OCI-LY3 (cell line): ENCODE results near the gene FIBP.
A peak's percentile ranks its signal among the peaks of the same experiment; 100 is the strongest.

Source experiments
- H2AFZ ChIP-seq: fragments of 200-600, 300-600 bp; shearing (Covaris generic); 2 replicates; pipeline ENCODE4 v1.6.0; 2014; ENCODE audit warnings: antibody characterized with exemption, low read depth, low read length
- H3K27ac ChIP-seq: fragments of 200-600, 300-600 bp; sonication (generic); 2 replicates; pipeline ENCODE4 v1.5.1; 2014; ENCODE audit warnings: mild to moderate bottlenecking, low read length, moderate library complexity, mixed read lengths
- H3K27me3 ChIP-seq: fragments of 200-600, 300-600 bp; sonication (generic); 2 replicates; pipeline ENCODE4 v1.6.1; 2014; ENCODE audit warnings: low read depth, low read length, mixed read lengths
- H3K36me3 ChIP-seq: fragments of 200-600, 300-600 bp; sonication (generic); replicated peaks from 2 replicates; pipeline ENCODE3; 2014; ENCODE audit warnings: low read depth, low read length, mixed read lengths
- H3K4me1 ChIP-seq: fragments of 300-600, 200-600 bp; sonication (generic); 2 replicates; pipeline ENCODE4 v1.6.1; 2014; ENCODE audit warnings: low read length, mixed read lengths
- H3K4me2 ChIP-seq: fragments of 200-600, 300-600 bp; sonication (generic); 2 replicates; pipeline ENCODE4 v1.6.1; 2014; ENCODE audit warnings: low read length, mixed read lengths
- H3K4me3 ChIP-seq: fragments of 300-600, 200-600 bp; sonication (generic); 2 replicates; pipeline ENCODE4 v1.5.1; 2014; ENCODE audit warnings: antibody characterized with exemption, mild to moderate bottlenecking, low read length, moderate library complexity
- H3K79me2 ChIP-seq: fragments of 300-600, 200-600 bp; shearing (Covaris generic); 2 replicates; pipeline ENCODE4 v1.6.1; 2014; ENCODE audit warnings: mild to moderate bottlenecking, low read length, mixed read lengths
- H3K9ac ChIP-seq: fragments of 300-600, 200-600 bp; shearing (Covaris generic); 2 replicates; pipeline ENCODE4 v1.6.0; 2014; ENCODE audit warnings: mild to moderate bottlenecking, low read length, moderate library complexity
- H3K9me3 ChIP-seq: fragments of 200-600, 300-600 bp; shearing (Covaris generic); 2 replicates; pipeline ENCODE4 v1.6.1; 2014; ENCODE audit warnings: low read length, mixed read lengths; ENCODE audit not compliant: insufficient read depth
- H4K20me1 ChIP-seq: fragments of 200-600, 300-600 bp; sonication (generic); 2 replicates; pipeline ENCODE4 v1.6.1; 2016; ENCODE audit warnings: low read length, mixed read lengths; ENCODE audit not compliant: insufficient read depth
- CTCF ChIP-seq: fragments of 200-600, 300-600 bp; sonication (generic); IDR thresholded peaks from 2 replicates; pipeline ENCODE4 v1.5.1; 2014; ENCODE audit warnings: antibody characterized with exemption, low read length, low read depth
- EZH2phosphoT487 ChIP-seq: fragments of 200-600 bp; shearing (Covaris generic); IDR thresholded peaks from 2 replicates; pipeline ENCODE4 v1.6.1; 2018; ENCODE audit warnings: antibody characterized with exemption, mixed run types, low read depth

The FIBP gene

DNA sequence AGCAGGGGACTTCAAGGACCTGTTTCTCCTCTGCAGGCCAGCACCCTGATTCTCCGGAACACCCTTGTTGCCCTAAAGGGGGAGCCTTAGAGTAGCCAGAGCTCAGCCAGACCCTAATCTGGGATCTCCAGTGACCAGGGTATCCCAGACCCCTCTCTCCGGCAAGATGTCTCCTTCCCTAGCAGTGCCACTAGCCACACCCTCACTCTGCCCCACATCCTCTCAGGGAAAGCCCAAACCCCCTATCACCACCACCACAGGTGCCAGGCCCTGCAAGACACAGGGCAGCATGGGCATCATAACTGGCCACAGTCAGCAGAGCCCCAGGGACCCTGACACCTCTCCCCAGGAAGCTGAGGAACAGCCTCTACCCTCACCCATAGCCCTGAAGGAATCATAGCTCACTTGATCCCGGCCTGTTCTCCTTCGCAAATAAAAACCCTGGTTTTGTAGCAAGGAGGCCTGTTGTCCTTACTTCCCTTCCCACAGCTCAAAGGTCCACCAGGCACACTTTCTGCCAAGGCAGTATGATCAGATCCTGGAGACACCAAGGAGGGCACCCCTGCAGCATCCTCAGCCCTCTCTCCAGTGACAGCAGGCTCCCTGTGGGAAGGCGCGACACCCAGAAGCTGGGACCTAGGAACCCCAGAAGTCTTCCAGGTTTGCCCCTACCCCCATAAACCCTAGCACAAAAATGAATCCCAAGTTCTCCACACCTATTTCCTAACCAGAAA is 34.9 kb downstream of the FIBP start:
- H3K79me2 ChIP-seq, result peaks cover 44% of the 10 kb centered on the region
- H3K9me3 ChIP-seq, result no peaks in the 10 kb centered on the region
- peaks cover 44% of the 10 kb centered on the region for H4K20me1 ChIP-seq
- no peak overlapping the region for H2AFZ ChIP-seq
- H3K9ac ChIP-seq, result no peak overlapping the region
- no peak overlapping the region for H3K4me2 ChIP-seq
- H3K36me3 ChIP-seq, result peaks cover 62% of the 10 kb centered on the region
- no peak overlapping the region for H3K27ac ChIP-seq
- peak; percentile 15; the same call in 1 of the 2 replicates for TF ChIP-seq CTCF
- TF ChIP-seq EZH2phosphoT487, result no peak
- peaks cover 8% of the 10 kb centered on the region for H3K4me1 ChIP-seq
- no peak overlapping the region for H3K4me3 ChIP-seq
- no peaks in the 10 kb centered on the region for H3K27me3 ChIP-seq

GRCh38 chr11:65852508-65853245 is 35.6 kb downstream of the FIBP start:
- Histone ChIP-seq H3K79me2 (peaks cover 40% of the 10 kb centered on the region), H3K4me1 (peaks cover 8% of the 10 kb centered on the region), H3K36me3 (peaks cover 62% of the 10 kb centered on the region), H3K4me2 (no peak overlapping the region), H4K20me1 (peaks cover 44% of the 10 kb centered on the region), H3K4me3 (no peak overlapping the region), H3K27me3 (0 out of 2 replicates have a peak, but pooled peaks cover 3% of the 10 kb centered on the region), H3K9ac (no peak overlapping the region), H3K27ac (no peak overlapping the region), H3K9me3 (no peaks in the 10 kb centered on the region), H2AFZ (no peak overlapping the region)
- TF ChIP-seq EZH2phosphoT487 (no peak), CTCF (no peak)

GRCh38 chr11:65851811-65852507 is 36.3 kb downstream of the FIBP start:
- Histone ChIP-seq H3K27ac (no peak overlapping the region), H2AFZ (no peak overlapping the region), H3K9me3 (no peaks in the 10 kb centered on the region), H4K20me1 (peaks cover 39% of the 10 kb centered on the region), H3K9ac (no peak overlapping the region), H3K4me2 (no peak overlapping the region), H3K79me2 (peaks cover 33% of the 10 kb centered on the region), H3K36me3 (peaks cover 59% of the 10 kb centered on the region), H3K4me1 (peaks cover 8% of the 10 kb centered on the region), H3K27me3 (0 out of 2 replicates have a peak, but pooled peaks cover 3% of the 10 kb centered on the region), H3K4me3 (no peak overlapping the region)
- TF ChIP-seq CTCF (no peak), EZH2phosphoT487 (no peak)
